HG02798 (cell line): ENCODE data around the gene NEMF.
"Not testable (repeated sequence)": the region's sequence is repeated elsewhere in the genome, so short reads cannot be mapped to it uniquely, and the experiment has no call there.

Experiments used
- ATAC-seq: cut with Tn5 transposase; IDR thresholded peaks from one replicate; pipeline ENCODE4 v1.9.1; 2021; ENCODE audit warnings: mild to moderate bottlenecking; ENCODE audit not compliant: unreplicated experiment, poor library complexity

Gene NEMF

GRCh38 chr14:49828640-49829039, 23.9 kb downstream of the NEMF start:
- no peak for ATAC-seq

- no peak for ATAC-seq
Measured at GRCh38 chr14:49820176-49820575, 32.4 kb downstream of the NEMF start.

- ATAC-seq = no peak
Measured at GRCh38 chr14:49816844-49817243, 35.7 kb downstream of the NEMF start.

GRCh38 chr14:49816118-49816517, 36.5 kb downstream of the NEMF start:
- ATAC-seq = not testable (repeated sequence)

GRCh38 chr14:49808780-49809179, 43.8 kb downstream of the NEMF start:
- no peak for ATAC-seq

GRCh38 chr14:49796025-49796424, 56.6 kb downstream of the NEMF start:
- no peak for ATAC-seq

- no peak for ATAC-seq
Measured at GRCh38 chr14:49792618-49793017, 60.0 kb downstream of the NEMF start.

- no peak for ATAC-seq
Measured at GRCh38 chr14:49786315-49786714, 66.3 kb downstream of the NEMF start.

DNA sequence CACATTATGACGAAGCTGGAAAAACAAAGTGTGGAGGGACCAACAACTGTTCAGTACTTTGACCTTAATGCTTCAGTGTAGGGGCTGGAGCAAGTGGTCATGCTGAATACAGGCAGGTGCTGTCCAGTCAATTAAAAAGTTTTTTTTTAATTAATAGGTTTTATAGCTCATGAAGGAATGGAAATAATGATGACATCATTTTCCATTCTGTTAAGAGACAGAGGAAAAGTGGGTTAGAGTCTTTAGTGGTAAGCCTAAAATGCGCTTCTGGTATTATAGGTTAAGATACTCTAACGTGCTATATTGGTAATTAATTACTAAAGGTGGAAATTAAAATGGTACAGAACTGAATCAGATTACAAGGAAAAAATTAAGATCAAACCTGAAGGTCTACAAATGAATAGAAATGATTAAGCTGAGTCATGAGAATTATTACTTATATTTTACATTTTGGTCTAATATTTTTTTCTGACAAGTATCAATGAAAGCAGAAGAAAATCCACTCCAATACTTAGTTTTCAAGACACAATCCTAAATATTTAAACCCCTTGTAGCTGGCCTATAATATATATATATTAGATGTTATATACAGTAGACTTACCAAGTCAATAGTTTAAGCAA, 69.1 kb downstream of the NEMF start:
- no peak for ATAC-seq

DNA sequence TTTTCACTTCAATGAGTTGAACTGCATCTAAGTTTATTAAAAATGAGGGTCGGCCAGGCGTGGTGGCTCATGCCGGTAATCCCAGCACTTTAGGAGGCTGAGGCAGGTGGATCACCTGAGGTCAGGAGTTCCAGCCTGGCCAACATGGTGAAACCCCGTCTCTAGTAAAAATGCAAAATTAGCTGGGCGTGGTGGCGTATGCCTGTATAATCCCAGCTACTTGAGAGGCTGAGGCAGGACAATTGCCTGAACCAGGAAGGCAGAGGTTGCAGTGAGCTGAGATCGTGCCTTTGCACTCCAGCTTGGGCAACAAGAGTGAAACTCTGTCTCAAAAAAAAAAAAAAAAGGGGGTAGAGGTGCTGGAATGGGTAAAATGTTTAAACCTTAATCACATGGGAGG, 71.5 kb downstream of the NEMF start:
- ATAC-seq = not testable (repeated sequence)

GRCh38 chr14:49778421-49778820, 74.2 kb downstream of the NEMF start:
- no peak for ATAC-seq

DNA sequence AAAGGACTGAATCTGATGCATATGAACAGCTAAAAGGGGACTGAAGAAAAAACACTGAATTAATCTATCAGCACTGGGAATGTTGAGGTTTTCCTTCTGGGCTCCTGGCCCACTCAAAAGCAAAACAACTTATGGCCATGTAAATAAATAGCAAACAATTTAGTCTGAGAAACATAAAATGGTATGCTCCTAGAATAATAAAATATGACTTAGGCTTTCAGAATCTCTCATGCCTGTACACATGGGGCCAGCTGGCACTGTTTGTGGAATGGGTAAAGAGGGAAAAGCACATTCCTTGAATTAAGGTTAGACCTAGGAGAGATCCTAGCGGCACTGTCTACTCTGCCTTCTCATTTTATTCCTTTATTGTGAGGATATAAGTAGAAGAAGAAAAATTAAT, 78.5 kb downstream of the NEMF start:
- no peak for ATAC-seq

GRCh38 chr14:49771691-49772090, 80.9 kb downstream of the NEMF start:
- not testable (repeated sequence) for ATAC-seq

GRCh38 chr14:49770212-49770817, 82.3 kb downstream of the NEMF start:
- ATAC-seq = no peak

GRCh38 chr14:49769581-49770211, 82.9 kb downstream of the NEMF start:
- ATAC-seq = no peak

DNA sequence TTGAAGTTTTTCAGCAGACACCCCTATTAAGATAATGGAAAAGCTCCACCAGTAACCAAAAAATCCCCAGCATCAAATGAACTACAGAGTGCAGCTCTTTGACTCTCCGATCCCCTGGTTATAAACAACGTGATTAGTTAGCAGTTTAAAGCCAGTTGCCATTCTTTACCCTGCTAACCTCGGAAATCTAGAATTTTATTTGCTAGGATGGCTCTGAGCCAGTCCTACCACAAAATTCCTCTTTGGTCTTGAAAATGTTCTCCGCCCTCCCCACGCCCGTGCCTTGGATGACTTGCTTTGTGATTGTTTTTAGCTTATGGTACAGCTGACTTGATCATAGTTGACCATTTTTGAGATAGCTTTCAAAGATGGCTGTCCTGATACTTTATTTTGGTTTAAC, 83.4 kb downstream of the NEMF start:
- ATAC-seq = no peak

DNA sequence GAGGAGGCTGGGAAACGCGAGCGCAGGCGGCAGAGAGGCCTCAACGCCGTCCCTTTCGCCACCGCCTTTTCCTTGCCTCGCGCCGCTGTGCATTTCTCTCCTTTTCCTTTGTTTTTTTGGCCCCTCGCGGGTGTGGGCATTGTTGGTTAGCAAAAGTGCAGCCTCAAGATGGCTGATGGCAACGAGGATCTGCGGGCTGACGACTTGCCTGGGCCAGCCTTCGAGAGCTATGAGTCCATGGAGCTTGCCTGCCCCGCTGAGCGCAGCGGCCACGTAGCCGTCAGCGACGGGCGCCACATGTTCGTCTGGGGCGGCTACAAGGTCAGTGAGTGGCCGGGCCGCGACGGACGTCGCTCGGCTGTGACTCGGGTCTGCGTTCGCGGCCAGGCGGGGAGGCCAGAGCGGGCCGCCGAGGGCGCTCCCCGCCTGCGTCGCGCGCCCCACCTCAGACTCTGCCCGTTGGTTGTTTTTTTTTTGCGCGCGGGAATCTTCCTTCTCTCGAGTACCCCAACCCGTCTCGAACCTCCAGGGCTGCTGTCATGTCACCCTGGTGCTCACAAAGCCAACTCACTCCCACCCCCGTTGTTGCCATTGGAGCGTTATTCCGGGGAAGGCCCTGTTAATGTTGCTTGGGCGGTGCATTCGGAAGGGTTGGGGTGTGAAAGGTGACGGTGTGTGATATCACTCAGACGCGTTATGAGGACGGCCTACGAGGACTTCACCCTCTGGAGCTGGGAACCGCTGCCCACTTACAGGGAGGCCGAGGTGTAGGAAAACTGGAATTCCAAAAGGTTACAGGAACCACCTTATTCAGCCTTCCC, 84.1 kb downstream of the NEMF start:
- ATAC-seq = peak; percentile 27

DNA sequence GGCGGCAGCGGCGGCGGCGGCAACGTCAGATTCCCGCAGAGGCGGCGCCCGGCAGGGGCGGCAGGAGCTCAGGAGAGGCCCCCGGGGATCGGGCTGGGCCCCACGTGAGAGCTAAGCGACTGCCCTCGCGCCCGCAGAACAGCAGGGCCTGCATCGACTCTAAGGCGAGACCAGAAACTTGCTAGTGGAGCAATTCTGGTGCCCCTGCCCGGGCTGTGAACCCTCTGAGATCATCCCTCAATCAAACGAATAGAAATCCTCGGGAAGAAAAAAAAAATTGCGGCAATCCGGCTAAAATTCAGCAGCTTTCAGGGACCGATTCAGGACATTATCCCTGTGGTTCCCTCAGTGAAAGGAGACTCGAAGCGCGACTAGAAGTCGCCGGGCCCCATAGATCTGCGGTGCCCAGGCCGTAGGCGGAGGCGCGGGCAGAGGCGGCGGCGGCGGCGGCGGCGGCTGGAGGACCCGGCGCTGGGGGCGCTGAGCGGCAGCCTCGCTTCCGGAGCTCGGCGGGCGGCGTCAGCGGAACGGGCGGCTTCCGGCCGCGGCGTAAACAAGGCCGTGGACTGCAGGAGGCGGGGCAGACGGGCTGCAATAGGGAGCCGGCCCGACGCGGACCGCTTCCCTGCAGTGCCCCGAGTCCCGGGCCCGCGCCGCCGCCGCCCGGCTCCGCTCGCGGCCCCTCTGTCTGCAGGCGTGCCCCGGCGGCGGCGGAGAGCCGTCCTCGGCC, 84.9 kb downstream of the NEMF start, which contains the start of gene KLHDC2:
KLHDC2 (plus strand) TSS at position 583 of the 730 bp plus-strand sequence. CDS start 316 bp downstream, outside the sequence.
- peak; percentile 96 for ATAC-seq

- no peak for ATAC-seq
Measured at GRCh38 chr14:49767270-49767570, 85.4 kb downstream of the NEMF start.

DNA sequence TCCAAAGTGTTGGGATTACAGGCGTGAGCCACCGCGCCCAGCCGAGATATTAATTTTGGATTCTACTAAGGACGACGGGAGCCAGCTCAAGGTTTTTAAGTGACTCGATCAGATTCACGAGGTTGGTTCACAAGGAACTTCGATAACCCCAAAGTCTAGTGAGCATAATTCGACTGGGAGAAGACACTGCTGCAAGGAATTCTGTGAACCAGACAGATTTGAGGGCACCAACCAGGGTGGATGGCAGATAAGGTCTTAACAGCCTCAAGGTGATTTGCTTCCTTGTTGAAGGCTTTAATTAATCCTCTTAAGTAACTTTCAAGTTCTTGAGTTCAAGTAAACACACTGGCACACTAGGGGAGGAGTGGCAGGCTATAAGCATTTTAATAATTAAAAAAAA, 85.7 kb downstream of the NEMF start:
- no peak for ATAC-seq
